Transverse colon (tissue), 4 donors: ENCODE data around the gene SRGAP1. TPM values are rescaled to one million over a fixed set of nuclear protein-coding genes. Genes with fewer than 3 reads are reported as not detected.

Source experiments
- DNase-seq: peaks from one replicate; pipeline ENCODE4 v3.0.0-alpha.2; 2019
- H3K27ac ChIP-seq, 4 donors: fragments of 200-600 bp; sonication (generic); 2 replicates each; pipeline ENCODE4 v1.5.1; 2016 to 2018; ENCODE audit warnings: inconsistent platforms in 4 of 4
- H3K27me3 ChIP-seq: fragments of 200-600 bp; sonication (generic); 2 replicates; pipeline ENCODE4 v1.5.1; 2017; ENCODE audit warnings: inconsistent platforms
- H3K36me3 ChIP-seq, 4 donors: fragments of 200-600 bp; sonication (generic); 2 replicates each; pipeline ENCODE4 v1.5.1; 2017 to 2019; ENCODE audit warnings: inconsistent platforms in 4 of 4
- H3K4me1 ChIP-seq, 4 donors: fragments of 200-600 bp; sonication (generic); 2 replicates each; pipeline ENCODE4 v1.5.1; 2017 to 2020; ENCODE audit warnings: inconsistent platforms in 4 of 4
- H3K4me3 ChIP-seq, 4 donors: fragments of 200-600 bp; sonication (generic); 1 replicate in 1 of 4; 2 replicates in 3 of 4; pipeline versions ENCODE4 v1.5.1 to v1.6.1; 2017 to 2019; ENCODE audit warnings: inconsistent platforms in 4 of 4
- H3K9me3 ChIP-seq, 2 donors: fragments of 200-600 bp; sonication (generic); 2 replicates each; pipeline ENCODE4 v1.5.1; 2017 to 2019; ENCODE audit warnings: inconsistent platforms in 2 of 2
- EP300 ChIP-seq: sonication (generic); formaldehyde crosslinking; IDR thresholded peaks from one replicate; pipeline ENCODE4 v1.6.1; 2017; ENCODE audit warnings: antibody characterized with exemption, low read depth
- POLR2A ChIP-seq: fragments of 450-650 bp; IDR thresholded peaks from one replicate; pipeline ENCODE4 v1.6.1; 2016; ENCODE audit warnings: antibody characterized with exemption, mild to moderate bottlenecking, moderate library complexity
- POLR2AphosphoS5 ChIP-seq, 3 donors: sonication (generic); formaldehyde crosslinking; IDR thresholded peaks; one replicate each; pipeline ENCODE4 v1.6.1; 2016; ENCODE audit warnings: antibody characterized with exemption in 3 of 3
- WGBS, 2 donors: methylation state at CpG; one replicate each; pipeline ENCODE4 v1.1.5; 2018; ENCODE audit warnings: low coverage in 1 of 2; 5-methylcytosine and 5-hydroxymethylcytosine counted together
- in situ Hi-C, 4 donors: fragments of 200-750 bp; cut with MboI; loops; one replicate each; pipeline versions ENCODE4 v1.15.0 to v1.15.1; 2017; ENCODE audit warnings: low sequenced_read_pairs in 3 of 4, low pct_ligation_motif_present in 1 of 4, low pct_unique_long_range_greater_than_20kb in 1 of 4
- intact Hi-C: fragments of 100-400 bp; cut with DNase I; formaldehyde crosslinking; loops from one replicate; pipeline ENCODE4 v1.15.1; 2023; ENCODE audit warnings: low total_unique reads
- total RNA-seq, 4 donors: library from RNA; depleted of rRNA; stranded (reverse); fragments of >200 nt; gene quantifications; one replicate each; pipeline ENCODE4 v1.1.0, GENCODE V29; 2016
- TF ChIP-seq, protein P1 (sequence below), 5 experiments: fragments of 200-600 bp in 3 of 5; fragments of 450-650 bp in 2 of 5; sonication (generic) in 3 of 5; IDR thresholded peaks; 1 replicate in 2 of 5; 2 replicates in 3 of 5; pipeline ENCODE4 v1.5.1; 2016 to 2017; ENCODE audit warnings: antibody characterized with exemption in 5 of 5, inconsistent platforms in 3 of 5, mild to moderate bottlenecking in 2 of 5, moderate library complexity in 1 of 5

Gene SRGAP1
- total RNA-seq, 4 donors from 2014 or later = 16.0 to 720 (median 51.4) TPM

- 86 to 89% methylated on average over 3 of the region's 3 CpGs for WGBS, 2 donors
- peaks cover 0 to 11% (median 2%) of the 10 kb centered on the region in 4 donors for H3K36me3 ChIP-seq
- TF ChIP-seq, protein P1, sequence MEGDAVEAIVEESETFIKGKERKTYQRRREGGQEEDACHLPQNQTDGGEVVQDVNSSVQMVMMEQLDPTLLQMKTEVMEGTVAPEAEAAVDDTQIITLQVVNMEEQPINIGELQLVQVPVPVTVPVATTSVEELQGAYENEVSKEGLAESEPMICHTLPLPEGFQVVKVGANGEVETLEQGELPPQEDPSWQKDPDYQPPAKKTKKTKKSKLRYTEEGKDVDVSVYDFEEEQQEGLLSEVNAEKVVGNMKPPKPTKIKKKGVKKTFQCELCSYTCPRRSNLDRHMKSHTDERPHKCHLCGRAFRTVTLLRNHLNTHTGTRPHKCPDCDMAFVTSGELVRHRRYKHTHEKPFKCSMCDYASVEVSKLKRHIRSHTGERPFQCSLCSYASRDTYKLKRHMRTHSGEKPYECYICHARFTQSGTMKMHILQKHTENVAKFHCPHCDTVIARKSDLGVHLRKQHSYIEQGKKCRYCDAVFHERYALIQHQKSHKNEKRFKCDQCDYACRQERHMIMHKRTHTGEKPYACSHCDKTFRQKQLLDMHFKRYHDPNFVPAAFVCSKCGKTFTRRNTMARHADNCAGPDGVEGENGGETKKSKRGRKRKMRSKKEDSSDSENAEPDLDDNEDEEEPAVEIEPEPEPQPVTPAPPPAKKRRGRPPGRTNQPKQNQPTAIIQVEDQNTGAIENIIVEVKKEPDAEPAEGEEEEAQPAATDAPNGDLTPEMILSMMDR (IDR thresholded peaks at IDR 0.05) = no peak
- TF ChIP-seq EP300 (no peak), POLR2AphosphoS5 (IDR thresholded peaks at IDR 0.05) (no peak), POLR2A (no peak)
- H3K27ac ChIP-seq = peak overlapping the region in 2 of 4 donors; percentile 49 to 67
- in situ Hi-C loops (no loop called here), intact Hi-C loops (no loop called here)
- H3K9me3 ChIP-seq = no peaks in the 10 kb centered on the region
- no peaks in the 10 kb centered on the region for H3K4me1 ChIP-seq
- DNase-seq = no peak
- no peak overlapping the region for H3K4me3 ChIP-seq
- no peaks in the 10 kb centered on the region for H3K27me3 ChIP-seq
Observed at GRCh38 chr12:64105026-64105425, 260.5 kb downstream of the SRGAP1 start.

DNA sequence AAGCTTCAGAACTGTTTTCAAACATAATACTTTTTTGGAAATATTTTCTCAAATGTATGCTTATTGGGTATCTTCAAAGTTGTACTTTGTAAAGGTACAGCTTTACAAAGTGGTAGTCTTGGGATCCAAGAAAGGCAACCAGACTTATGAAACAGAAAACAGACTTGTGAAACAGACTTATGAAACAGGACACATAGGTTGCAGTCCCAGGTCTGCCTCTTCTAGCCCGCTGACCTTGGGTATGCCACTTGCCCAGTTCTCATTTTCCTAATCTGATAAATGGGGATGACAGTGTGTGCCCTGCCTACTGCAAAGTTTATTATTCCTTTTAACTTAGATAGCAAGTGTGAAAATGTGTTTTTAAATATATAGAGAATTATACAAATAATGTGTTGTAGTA lies 263.3 kb downstream of the SRGAP1 start:
- intact Hi-C loops = no loop called here
- WGBS, 2 donors = 75 to 84% methylated on average over 1 of the region's 1 CpG

GRCh38 chr12:64109706-64110105 lies 265.2 kb downstream of the SRGAP1 start:
- WGBS, 2 donors = 83 to 100% methylated on average over 4 of the region's 4 CpGs
- TF ChIP-seq POLR2AphosphoS5 (IDR thresholded peaks at IDR 0.05) = no peak
- TF ChIP-seq, protein P1 (IDR thresholded peaks at IDR 0.05) = no peak
- no peak for TF ChIP-seq POLR2A
- TF ChIP-seq EP300 = no peak
- Histone ChIP-seq H3K4me1 (no peaks in the 10 kb centered on the region), H3K27ac (no peak overlapping the region), H3K9me3 (no peaks in the 10 kb centered on the region), H3K4me3 (no peak overlapping the region), H3K36me3 (peaks cover 0 to 22% (median 4%) of the 10 kb centered on the region in 4 donors), H3K27me3 (no peaks in the 10 kb centered on the region)
- in situ Hi-C loops (no loop called here), intact Hi-C loops (no loop called here)
- DNase-seq = no peak

More for the DNA sequence above, 263.3 kb downstream of the SRGAP1 start:
- in situ Hi-C loops = no loop called here
- peaks cover 0 to 21% (median 4%) of the 10 kb centered on the region in 4 donors for H3K36me3 ChIP-seq
- H3K27ac ChIP-seq = no peak overlapping the region
- H3K9me3 ChIP-seq = no peaks in the 10 kb centered on the region
- H3K27me3 ChIP-seq = no peaks in the 10 kb centered on the region
- TF ChIP-seq POLR2AphosphoS5 (IDR thresholded peaks at IDR 0.05) (no peak), POLR2A (no peak), EP300 (no peak)
- TF ChIP-seq, protein P1 (IDR thresholded peaks at IDR 0.05) = no peak
- no peaks in the 10 kb centered on the region for H3K4me1 ChIP-seq
- no peak overlapping the region for H3K4me3 ChIP-seq
- DNase-seq = no peak

DNA sequence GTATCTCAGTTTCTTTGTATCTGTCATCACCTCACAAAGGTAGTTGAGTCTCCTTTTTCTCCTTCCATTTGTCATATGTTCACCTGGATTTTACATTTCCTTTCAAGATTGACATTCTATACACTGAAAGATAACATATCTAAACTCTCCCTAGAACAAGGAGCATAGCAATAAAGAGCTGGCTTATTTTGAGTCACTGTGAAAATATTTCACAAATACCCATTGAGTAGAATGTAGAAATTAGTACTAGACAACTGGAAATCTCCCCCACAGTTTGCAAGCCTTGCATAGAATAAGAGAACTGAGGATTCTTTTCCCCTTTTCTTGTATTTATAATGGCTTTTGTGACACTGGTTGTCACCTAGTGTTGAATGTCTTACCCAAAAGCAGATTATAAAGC lies 266.4 kb downstream of the SRGAP1 start:
- H3K4me3 ChIP-seq = no peak overlapping the region
- no peak for DNase-seq
- H3K4me1 ChIP-seq = no peaks in the 10 kb centered on the region
- peaks cover 0 to 30% (median 4%) of the 10 kb centered on the region in 4 donors for H3K36me3 ChIP-seq
- H3K27ac ChIP-seq = no peak overlapping the region
- TF ChIP-seq, protein P1 (IDR thresholded peaks at IDR 0.05) = no peak
- TF ChIP-seq POLR2AphosphoS5 (IDR thresholded peaks at IDR 0.05) (no peak), EP300 (no peak), POLR2A (no peak)
- no peaks in the 10 kb centered on the region for H3K9me3 ChIP-seq
- in situ Hi-C loops (no loop called here), intact Hi-C loops (no loop called here)
- H3K27me3 ChIP-seq = no peaks in the 10 kb centered on the region
